DMS 273 (cell line): ENCODE measurements around the gene ZNF436.
"Not testable (repeated sequence)": the region's sequence is repeated elsewhere in the genome, so short reads cannot be mapped to it uniquely, and the experiment has no call there.

Experiments
- DNase-seq: peaks from one replicate; lab custom pipeline; 2025; ENCODE audit not compliant: unreplicated experiment; lab: John Stamatoyannopoulos, UW

The ZNF436 gene

DNA sequence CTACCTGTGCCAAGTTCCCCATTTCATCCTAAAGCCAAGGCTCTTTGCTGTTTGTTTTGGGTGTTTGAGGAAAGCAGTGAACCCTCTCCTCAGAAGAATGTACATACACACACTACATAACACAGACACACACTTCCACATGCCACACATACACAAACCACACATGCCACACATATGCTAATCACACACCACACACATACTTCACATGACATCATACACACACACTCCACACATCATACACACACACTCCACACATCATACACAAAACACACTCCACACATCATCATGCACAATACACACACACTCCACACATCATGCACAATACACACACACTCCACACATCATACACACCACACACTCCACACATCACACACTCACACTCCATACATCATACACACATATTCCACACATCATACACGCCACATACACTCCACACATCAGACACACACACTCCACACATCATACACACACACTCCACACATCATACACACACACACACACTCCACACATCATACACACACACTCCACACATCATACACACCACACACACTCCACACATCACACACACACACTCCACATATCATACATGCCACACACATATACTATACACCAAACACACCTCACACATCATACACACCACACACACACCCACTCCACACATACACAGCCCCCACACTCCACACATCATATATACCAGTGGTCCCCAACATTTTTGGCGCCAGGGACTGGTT, 22.7 kb upstream of the ZNF436 start:
- no peak for DNase-seq

DNA sequence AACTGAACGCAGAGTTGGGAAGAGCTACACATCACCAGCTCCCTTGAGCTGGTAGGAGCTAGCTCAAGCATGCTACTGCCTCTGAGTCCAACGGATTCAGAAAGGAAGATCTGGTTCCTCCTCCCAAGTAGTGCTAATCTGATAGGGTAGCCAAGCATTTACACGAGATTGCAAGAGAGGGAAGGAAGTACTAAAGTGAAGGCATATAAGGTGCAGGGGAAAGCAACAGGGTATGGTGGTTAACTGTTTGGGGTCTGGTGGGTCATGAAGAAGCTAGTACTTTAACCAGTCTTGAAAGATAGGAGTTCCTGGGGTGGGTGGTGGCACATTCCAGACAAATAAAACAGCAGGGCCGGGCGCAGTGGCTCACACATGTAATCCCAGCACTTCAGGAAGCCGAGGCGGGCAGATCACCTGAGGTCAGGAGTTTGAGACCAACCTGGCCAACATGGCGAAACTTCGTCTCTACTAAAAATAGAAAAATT, 20.2 kb upstream of the ZNF436 start:
- DNase-seq: no peak

- no peak for DNase-seq
These were observed 17.9 kb upstream of the ZNF436 start for GRCh38 chr1:23387494-23387893.

GRCh38 chr1:23385119-23385621, 15.5 kb upstream of the ZNF436 start:
- DNase-seq: no peak

GRCh38 chr1:23384312-23385058, 14.8 kb upstream of the ZNF436 start:
- DNase-seq: no peak

DNA sequence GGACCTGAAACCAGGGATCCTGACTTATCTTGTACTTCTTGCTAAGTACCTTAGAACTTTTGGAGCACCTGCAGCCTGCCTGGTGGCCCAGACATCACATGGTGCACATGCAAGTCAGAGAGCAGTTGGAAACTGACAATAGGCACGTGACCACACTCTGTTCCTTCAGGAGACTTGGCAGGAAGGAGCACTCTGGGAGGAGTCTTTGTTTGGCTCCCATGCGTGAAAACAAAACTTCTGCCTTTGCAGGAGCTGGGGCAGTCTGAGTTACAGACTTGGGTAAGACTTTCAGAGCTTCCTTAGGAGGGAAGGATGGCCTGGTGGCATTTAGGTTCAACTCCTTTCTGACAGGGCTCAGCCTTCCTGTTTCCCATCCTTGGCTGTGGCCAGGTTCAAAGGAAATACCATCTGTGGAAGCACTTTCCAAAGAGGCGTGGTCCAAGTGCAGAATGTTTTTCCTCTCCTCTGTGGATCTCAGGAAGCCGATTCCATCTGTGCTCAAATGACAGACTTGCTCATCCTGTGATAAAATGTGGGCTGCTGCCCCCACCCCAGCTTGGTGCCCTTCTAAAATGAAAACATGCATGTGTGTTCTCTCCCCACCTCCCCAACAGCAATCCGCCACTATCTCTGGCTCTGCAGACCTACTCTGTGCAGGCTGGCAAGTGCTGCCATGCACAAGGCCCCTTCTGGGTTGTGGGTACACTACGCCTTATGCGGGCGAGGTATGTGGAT, 14.1 kb upstream of the ZNF436 start:
- no peak for DNase-seq

GRCh38 chr1:23381233-23381885, 11.7 kb upstream of the ZNF436 start:
- no peak for DNase-seq

DNA sequence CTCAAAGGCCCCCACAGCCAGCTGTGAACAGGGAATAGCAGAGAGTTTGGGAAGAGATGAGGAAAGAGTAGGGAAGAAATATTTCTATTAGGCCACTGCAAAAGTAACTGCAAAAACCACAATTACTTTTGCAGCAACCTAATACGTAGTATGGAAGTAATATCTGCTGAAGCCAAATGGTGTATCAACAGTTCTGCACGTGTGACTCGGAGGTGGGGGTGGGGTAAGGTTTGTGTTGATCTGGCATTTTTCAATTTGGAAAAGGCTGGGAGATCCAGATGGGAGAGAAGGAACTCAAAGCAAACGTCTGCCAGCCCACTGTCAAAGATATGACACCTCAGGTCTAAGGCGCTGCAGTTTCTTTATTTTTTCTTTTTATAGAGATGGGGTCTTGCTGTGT, 11.1 kb upstream of the ZNF436 start:
- no peak for DNase-seq

DNA sequence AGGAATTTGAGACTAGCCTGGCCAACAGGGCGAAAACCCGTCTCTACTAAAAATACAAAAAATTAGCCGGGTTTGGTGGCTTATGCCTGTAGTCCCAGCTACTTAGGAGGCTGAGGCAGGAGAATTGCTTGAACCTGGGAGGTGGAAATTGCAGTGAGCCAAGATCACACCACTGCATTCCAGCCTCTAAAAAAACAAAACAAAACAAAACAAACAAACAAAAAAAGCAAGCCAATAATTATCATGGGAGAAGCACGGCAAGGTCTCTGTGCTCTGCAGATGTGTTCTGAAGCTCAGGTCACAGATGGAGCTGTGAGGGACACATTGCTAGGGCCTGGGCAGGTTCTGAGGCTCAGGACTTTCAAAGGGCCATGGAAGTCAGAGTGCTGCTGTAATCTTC, 10.6 kb upstream of the ZNF436 start:
- DNase-seq: not testable (repeated sequence)

DNA sequence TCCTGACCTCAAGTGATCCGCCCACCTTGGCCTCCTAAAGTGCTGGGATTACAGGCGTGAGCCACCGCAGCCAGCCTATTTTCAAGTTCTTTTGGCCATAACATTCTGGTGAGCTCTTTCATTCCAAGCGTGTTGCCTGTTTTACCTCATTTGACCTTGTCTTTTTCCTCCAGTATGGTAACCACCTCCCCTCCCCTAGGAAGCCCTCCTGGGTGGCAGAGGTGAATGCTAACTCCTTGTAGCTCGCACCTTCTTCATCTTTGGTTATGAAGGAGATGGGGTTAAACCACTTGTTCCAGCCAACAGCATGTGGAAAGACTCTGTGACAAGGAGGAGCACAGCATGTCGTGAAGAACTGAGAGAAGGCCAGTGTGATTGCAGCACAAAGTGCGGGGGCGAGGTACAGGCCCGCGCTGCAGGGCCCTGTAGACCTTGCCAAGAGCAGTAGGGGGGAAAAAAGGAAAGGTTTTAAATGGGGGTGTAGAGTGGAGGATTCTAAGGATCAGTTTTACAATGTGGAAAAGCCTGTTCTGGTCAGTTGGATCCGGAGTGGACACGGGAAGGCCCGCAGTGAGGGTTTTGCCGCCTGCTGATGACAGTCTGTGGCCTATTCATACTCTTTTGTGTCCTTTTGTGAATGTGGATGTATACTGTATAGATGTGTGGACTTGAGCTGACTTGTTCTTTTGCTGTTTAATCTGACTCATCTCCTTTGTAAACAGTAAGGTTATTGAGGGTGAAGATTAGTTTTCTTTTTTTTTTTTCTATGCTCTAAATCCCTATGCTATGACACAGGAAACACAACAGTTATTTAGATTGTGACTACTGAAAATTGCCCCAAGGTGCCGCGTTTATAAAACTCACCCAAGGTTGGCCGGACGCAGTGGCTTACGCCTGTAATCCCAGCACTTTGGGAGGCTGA, 7.5 kb upstream of the ZNF436 start:
- peak; percentile 53 for DNase-seq

DNA sequence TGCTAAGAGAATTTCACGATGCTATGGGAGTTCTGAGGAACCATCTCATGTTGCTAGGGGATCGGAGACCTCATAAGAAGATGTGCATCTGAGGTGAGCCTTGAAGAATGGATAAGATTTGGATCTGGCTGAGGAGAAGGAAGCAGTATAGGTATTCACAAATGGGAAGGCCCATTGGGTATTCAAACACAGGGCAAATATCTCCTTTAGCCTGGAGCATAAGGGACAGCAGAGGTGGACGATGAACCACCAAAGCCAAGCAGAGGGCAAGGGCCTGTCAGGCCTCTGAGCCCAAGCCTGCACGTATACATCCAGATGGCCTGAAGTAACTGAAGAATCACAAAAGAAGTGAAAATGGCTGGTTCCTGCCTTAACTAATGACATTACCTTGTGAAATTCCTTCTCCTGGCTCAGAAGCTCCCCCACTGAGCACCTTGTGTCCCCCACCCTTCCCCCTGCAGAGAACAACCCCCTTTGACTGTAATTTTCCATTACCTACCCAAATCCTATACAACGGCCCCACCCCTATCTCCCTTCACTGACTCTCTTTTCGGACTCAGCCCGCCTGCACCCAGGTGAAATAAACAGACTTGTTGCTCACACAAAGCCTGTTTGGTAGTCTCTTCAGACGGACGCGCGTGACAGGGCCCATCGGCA, 4.6 kb upstream of the ZNF436 start:
- DNase-seq: not testable (repeated sequence)

DNA sequence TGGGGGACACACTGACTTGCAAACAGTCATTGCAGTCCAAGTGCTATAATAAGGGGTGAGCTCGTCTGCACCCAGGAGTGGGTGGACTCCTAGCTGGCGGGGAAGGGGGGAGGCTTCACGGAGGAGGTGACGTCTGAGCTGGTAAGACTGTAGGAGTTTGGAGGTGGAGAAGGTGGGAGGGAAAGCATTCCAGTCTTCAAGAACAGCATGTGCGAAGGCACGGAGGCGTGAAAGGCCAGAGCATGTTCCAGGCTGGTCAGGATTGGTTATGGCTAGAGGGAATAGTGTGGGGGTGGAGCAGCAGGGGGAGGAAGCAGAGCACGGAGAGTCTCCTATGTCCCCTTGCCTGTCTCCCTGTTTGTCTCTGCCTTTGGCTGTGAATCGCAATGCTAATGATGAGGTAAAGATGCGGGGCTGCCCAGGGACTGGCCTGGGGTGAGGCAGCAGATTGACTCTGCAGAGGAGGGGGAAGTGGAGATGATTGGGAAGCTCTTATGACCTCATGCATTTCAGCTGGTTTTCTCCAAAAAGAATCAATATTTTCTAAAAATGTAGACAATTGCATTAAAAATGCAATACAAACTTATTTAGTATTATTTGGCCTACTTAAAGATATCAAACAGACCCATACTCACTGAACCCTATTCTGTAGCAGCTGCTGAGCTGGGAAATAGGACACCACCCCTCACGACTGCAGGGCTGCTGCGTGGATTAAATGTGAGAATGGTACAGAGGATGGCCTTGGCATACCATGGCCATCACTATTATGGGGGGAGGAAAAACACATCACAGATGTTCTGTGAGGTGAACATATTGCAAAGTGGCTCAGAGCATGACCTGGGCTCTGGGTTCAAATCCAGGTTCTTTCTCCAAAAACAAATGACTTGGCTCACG, 2.6 kb upstream of the ZNF436 start:
- peak; percentile 71 for DNase-seq

- DNase-seq: peak; percentile 70
These were observed 1.3 kb upstream of the ZNF436 start for GRCh38 chr1:23370709-23371584.

DNA sequence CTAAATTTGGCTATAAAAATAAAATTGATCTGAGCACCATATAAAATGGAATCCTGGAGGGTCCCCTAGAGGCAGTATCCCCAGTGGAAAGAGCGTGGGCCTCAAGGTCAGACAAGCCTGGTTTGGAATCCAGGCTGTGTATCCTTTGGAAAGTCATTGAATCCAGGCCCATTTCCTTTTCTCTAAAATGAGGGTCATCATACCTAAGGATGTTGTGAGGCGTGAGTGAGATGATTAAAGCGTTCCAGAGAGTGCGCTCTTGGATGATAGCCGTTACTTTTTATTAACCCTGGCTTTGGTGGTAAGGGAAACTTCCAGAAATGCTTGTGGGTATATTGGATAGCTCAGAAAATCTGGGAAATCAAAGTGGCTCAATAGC, 683 bp upstream of the ZNF436 start:
- DNase-seq: no peak

GRCh38 chr1:23368562-23369334, 888 bp downstream of the ZNF436 start:
- DNase-seq: peak; percentile 98

DNA sequence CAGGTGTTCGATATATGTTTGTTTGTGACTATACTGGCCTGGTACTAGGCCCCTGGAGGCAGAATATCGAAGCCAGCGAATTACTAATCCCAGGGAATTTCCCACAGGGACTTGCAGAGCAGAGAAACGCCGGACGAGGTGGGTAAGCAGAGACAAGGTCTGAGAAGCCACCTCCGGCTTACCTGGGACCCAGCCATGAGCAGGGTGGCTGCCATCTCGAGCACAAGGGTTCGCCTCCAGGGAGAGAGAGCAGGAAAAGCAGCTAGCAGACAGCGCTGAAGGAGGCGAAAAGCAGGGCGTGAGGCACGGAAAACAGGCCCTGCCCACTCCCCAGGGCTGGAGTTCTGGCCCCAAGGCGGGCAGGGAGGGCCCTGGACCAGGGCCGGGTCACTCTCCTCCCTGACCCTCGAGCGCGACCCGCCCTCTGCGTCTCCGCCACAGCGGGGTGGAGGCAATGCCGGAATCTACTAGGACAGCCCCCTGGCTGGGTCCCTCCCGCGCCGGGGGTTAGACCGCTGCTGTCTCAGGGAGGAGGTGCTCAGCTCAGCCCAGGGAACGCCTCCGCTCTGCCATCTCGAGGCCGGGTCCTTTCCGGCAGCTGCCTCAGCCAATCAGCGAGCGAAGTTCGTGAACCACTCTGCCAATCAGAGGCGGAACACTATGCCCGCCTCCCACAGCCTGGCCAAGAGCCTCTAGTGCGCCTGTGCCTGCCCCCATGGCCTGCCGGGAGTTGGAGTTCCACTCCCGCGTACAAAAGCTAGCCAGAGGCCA, 1.7 kb downstream of the ZNF436 start:
- DNase-seq: peak; percentile 99
